Osteoblast (primary cell): ENCODE data around the gene AAK1. TPM values are rescaled to one million over a fixed set of nuclear protein-coding genes. Genes with fewer than 3 reads are reported as not detected.

Source experiments
- DNase-seq: peaks from one replicate; pipeline ENCODE4 v3.0.0; 2011; ENCODE audit warnings: low spot score, mixed read lengths; ENCODE audit not compliant: insufficient read length; ENCODE audit errors: missing footprints
- H2AFZ ChIP-seq: 2 replicates; pipeline ENCODE4 v1.6.0; 2011; ENCODE audit warnings: mild to moderate bottlenecking, low read length
- H3K27ac ChIP-seq: 2 replicates; pipeline ENCODE4 v1.5.1; 2011; ENCODE audit warnings: mild to moderate bottlenecking, low read depth, low read length, moderate library complexity
- H3K27me3 ChIP-seq: 2 replicates; pipeline ENCODE4 v1.6.0; 2012; ENCODE audit warnings: mild to moderate bottlenecking, control low read depth, inconsistent platforms, low read length, moderate library complexity; ENCODE audit not compliant: insufficient read depth
- H3K36me3 ChIP-seq: 2 replicates; pipeline ENCODE4 v1.5.1; 2011; ENCODE audit warnings: mild to moderate bottlenecking, low read length, control low read depth, moderate library complexity; ENCODE audit not compliant: insufficient read depth
- H3K4me1 ChIP-seq: 2 replicates; pipeline ENCODE4 v1.5.1; 2011; ENCODE audit warnings: mild to moderate bottlenecking, low read length, control low read depth, moderate library complexity; ENCODE audit not compliant: insufficient read depth
- H3K4me2 ChIP-seq: 2 replicates; pipeline ENCODE4 v1.6.0; 2011; ENCODE audit warnings: mild to moderate bottlenecking, low read length; ENCODE audit not compliant: insufficient read depth
- H3K4me3 ChIP-seq: fragments of 200-600 bp; sonication (generic); 3 replicates; pipeline ENCODE4 v1.5.1; 2012; ENCODE audit warnings: mild to moderate bottlenecking, low read length, inconsistent platforms; ENCODE audit not compliant: insufficient read depth
- H3K79me2 ChIP-seq: 2 replicates; pipeline ENCODE4 v1.6.0; 2012; ENCODE audit warnings: mild to moderate bottlenecking, low read length, control low read depth, inconsistent platforms; ENCODE audit not compliant: insufficient read depth
- H3K9me3 ChIP-seq: 2 replicates; pipeline ENCODE4 v1.5.1; 2011; ENCODE audit warnings: low read depth, low read length, control low read depth
- H4K20me1 ChIP-seq: 2 replicates; pipeline ENCODE4 v1.6.0; 2012; ENCODE audit warnings: mild to moderate bottlenecking, low read length, control low read depth; ENCODE audit not compliant: insufficient read depth
- CTCF ChIP-seq: IDR thresholded peaks from 2 replicates; pipeline ENCODE4 v1.5.1; 2011; ENCODE audit warnings: mild to moderate bottlenecking, low read depth, low read length, moderate library complexity; ENCODE audit errors: extremely low read depth
- total RNA-seq: library from RNA; depleted of rRNA; stranded (reverse); fragments of >200 nt; gene quantifications from 2 replicates; pipeline ENCODE4 v1.2.3, GENCODE V29; 2012

AAK1 gene
- total RNA-seq, 1 donor = 61.9 TPM

- no peak overlapping the region for H2AFZ ChIP-seq
- DNase-seq = no peak
- no peak overlapping the region for H3K4me2 ChIP-seq
- H3K27me3 ChIP-seq = no peaks in the 10 kb centered on the region
- no peak overlapping the region for H3K4me3 ChIP-seq
- peaks cover 77% of the 10 kb centered on the region for H4K20me1 ChIP-seq
- no peaks in the 10 kb centered on the region for H3K9me3 ChIP-seq
- no peak for TF ChIP-seq CTCF
- no peak overlapping the region for H3K27ac ChIP-seq
- H3K4me1 ChIP-seq = peaks cover 17% of the 10 kb centered on the region
- peaks cover 95% of the 10 kb centered on the region for H3K79me2 ChIP-seq
- H3K36me3 ChIP-seq = peaks cover 11% of the 10 kb centered on the region
Measured at GRCh38 chr2:69635432-69635831, 8.1 kb downstream of the AAK1 start.

- TF ChIP-seq CTCF = no peak
- Histone ChIP-seq H3K27me3 (no peaks in the 10 kb centered on the region), H3K79me2 (peaks cover 95% of the 10 kb centered on the region), H3K27ac (no peak overlapping the region), H3K4me3 (no peak overlapping the region), H4K20me1 (peaks cover 75% of the 10 kb centered on the region), H3K4me2 (no peak overlapping the region), H2AFZ (no peak overlapping the region), H3K4me1 (peaks cover 7% of the 10 kb centered on the region), H3K9me3 (no peaks in the 10 kb centered on the region), H3K36me3 (peaks cover 11% of the 10 kb centered on the region)
- DNase-seq = no peak
Measured at GRCh38 chr2:69634196-69634821, 9.2 kb downstream of the AAK1 start.

GRCh38 chr2:69631402-69631801 is 12.1 kb downstream of the AAK1 start:
- no peak for DNase-seq
- Histone ChIP-seq H3K27me3 (no peaks in the 10 kb centered on the region), H3K4me2 (no peak overlapping the region), H3K27ac (no peak overlapping the region), H3K36me3 (no peaks in the 10 kb centered on the region), H2AFZ (no peak overlapping the region), H3K4me3 (no peak overlapping the region), H4K20me1 (peaks cover 71% of the 10 kb centered on the region), H3K79me2 (peaks cover 95% of the 10 kb centered on the region), H3K9me3 (no peaks in the 10 kb centered on the region), H3K4me1 (peaks cover 11% of the 10 kb centered on the region)
- TF ChIP-seq CTCF = no peak

GRCh38 chr2:69629921-69630608 is 13.5 kb downstream of the AAK1 start:
- Histone ChIP-seq H3K4me3 (no peak overlapping the region), H3K27ac (no peak overlapping the region), H2AFZ (no peak overlapping the region), H4K20me1 (peaks cover 66% of the 10 kb centered on the region), H3K27me3 (no peaks in the 10 kb centered on the region), H3K4me1 (peaks cover 15% of the 10 kb centered on the region), H3K36me3 (no peaks in the 10 kb centered on the region), H3K4me2 (no peak overlapping the region), H3K79me2 (peaks cover 94% of the 10 kb centered on the region), H3K9me3 (no peaks in the 10 kb centered on the region)
- DNase-seq = no peak
- no peak for TF ChIP-seq CTCF
